ENCODE data around the gene SLC26A9.

SLC26A9 gene

GRCh38 chr1:205933671-205934618, 9.3 kb downstream of the SLC26A9 start:
- H3K27me3 ChIP-seq (replicated peaks; ENCODE audit: insufficient read depth, low read length): 0 out of 2 replicates have a peak, but pooled peaks cover 4% of the 10 kb centered on the region
- H3K9ac ChIP-seq (ENCODE audit: low read length): no peak overlapping the region
- no peaks in the 10 kb centered on the region for H3K9me2 ChIP-seq (replicated peaks; ENCODE audit: insufficient read depth, low read length)
- no peaks in the 10 kb centered on the region for H3K9me3 ChIP-seq (replicated peaks; ENCODE audit: insufficient read depth, low read length)
- no peaks in the 10 kb centered on the region for H4K20me1 ChIP-seq (ENCODE audit: insufficient read depth, low read length)
- no peaks in the 10 kb centered on the region for H3K4me1 ChIP-seq (ENCODE audit: low read length)
- no peak for TF ChIP-seq CTCF (IDR thresholded peaks at IDR 0.05; ENCODE audit: low read length)
- TF ChIP-seq EZH2 (optimal IDR thresholded peaks at IDR 0.05; ENCODE audit: low read depth, low read length): no peak
- no peak for TF ChIP-seq EZH2phosphoT487 (IDR thresholded peaks at IDR 0.05; ENCODE audit: low read length)
- H3K27ac ChIP-seq (ENCODE audit: low read length): no peak overlapping the region
- H3K36me3 ChIP-seq (replicated peaks; ENCODE audit: insufficient read depth, low read length): no peaks in the 10 kb centered on the region
- H3F3A ChIP-seq (ENCODE audit: insufficient read depth, low read length): no peaks in the 10 kb centered on the region
- H2AFZ ChIP-seq (ENCODE audit: low read length): no peak overlapping the region
- H3K79me2 ChIP-seq (ENCODE audit: low read length): no peaks in the 10 kb centered on the region
- no peak overlapping the region for H3K4me3 ChIP-seq (ENCODE audit: low read length)
- DNase-seq: no peak
- H3K4me2 ChIP-seq (ENCODE audit: low read depth, low read length): no peak overlapping the region

- no peak overlapping the region for H3K4me2 ChIP-seq (ENCODE audit: low read depth, low read length)
- H3K27me3 ChIP-seq (replicated peaks; ENCODE audit: insufficient read depth, low read length): 0 out of 2 replicates have a peak, but pooled peaks cover 4% of the 10 kb centered on the region
- TF ChIP-seq EZH2phosphoT487 (IDR thresholded peaks at IDR 0.05; ENCODE audit: low read length) (no peak), CTCF (IDR thresholded peaks at IDR 0.05; ENCODE audit: low read length) (no peak), EZH2 (optimal IDR thresholded peaks at IDR 0.05; ENCODE audit: low read depth, low read length) (no peak)
- H3K9ac ChIP-seq (ENCODE audit: low read length): no peak overlapping the region
- no peaks in the 10 kb centered on the region for H3K79me2 ChIP-seq (ENCODE audit: low read length)
- no peak overlapping the region for H3K27ac ChIP-seq (ENCODE audit: low read length)
- no peaks in the 10 kb centered on the region for H3F3A ChIP-seq (ENCODE audit: insufficient read depth, low read length)
- no peaks in the 10 kb centered on the region for H3K36me3 ChIP-seq (replicated peaks; ENCODE audit: insufficient read depth, low read length)
- no peaks in the 10 kb centered on the region for H3K4me1 ChIP-seq (ENCODE audit: low read length)
- no peaks in the 10 kb centered on the region for H3K9me2 ChIP-seq (replicated peaks; ENCODE audit: insufficient read depth, low read length)
- no peak for DNase-seq
- no peak overlapping the region for H2AFZ ChIP-seq (ENCODE audit: low read length)
- H4K20me1 ChIP-seq (ENCODE audit: insufficient read depth, low read length): no peaks in the 10 kb centered on the region
- no peak overlapping the region for H3K4me3 ChIP-seq (ENCODE audit: low read length)
- no peaks in the 10 kb centered on the region for H3K9me3 ChIP-seq (replicated peaks; ENCODE audit: insufficient read depth, low read length)
These were observed 10.5 kb downstream of the SLC26A9 start for GRCh38 chr1:205932776-205933175.

GRCh38 chr1:205930799-205931281, 12.4 kb downstream of the SLC26A9 start:
- H3K27me3 ChIP-seq (replicated peaks; ENCODE audit: insufficient read depth, low read length): 0 out of 2 replicates have a peak, but pooled peaks cover 4% of the 10 kb centered on the region
- H3K9me2 ChIP-seq (replicated peaks; ENCODE audit: insufficient read depth, low read length): no peaks in the 10 kb centered on the region

More at GRCh38 chr1:205930799-205931281, 12.4 kb downstream of the SLC26A9 start:
- H3K9ac ChIP-seq (ENCODE audit: low read length): no peak overlapping the region
- H3K4me3 ChIP-seq (ENCODE audit: low read length): no peak overlapping the region
- no peaks in the 10 kb centered on the region for H3K36me3 ChIP-seq (replicated peaks; ENCODE audit: insufficient read depth, low read length)
- H3F3A ChIP-seq (ENCODE audit: insufficient read depth, low read length): no peaks in the 10 kb centered on the region
- no peak for DNase-seq
- no peak overlapping the region for H3K27ac ChIP-seq (ENCODE audit: low read length)
- no peaks in the 10 kb centered on the region for H3K4me1 ChIP-seq (ENCODE audit: low read length)
- no peak overlapping the region for H3K4me2 ChIP-seq (ENCODE audit: low read depth, low read length)
- no peaks in the 10 kb centered on the region for H4K20me1 ChIP-seq (ENCODE audit: insufficient read depth, low read length)
- H3K79me2 ChIP-seq (ENCODE audit: low read length): no peaks in the 10 kb centered on the region
- no peaks in the 10 kb centered on the region for H3K9me3 ChIP-seq (replicated peaks; ENCODE audit: insufficient read depth, low read length)
- TF ChIP-seq CTCF (IDR thresholded peaks at IDR 0.05; ENCODE audit: low read length): no peak
- no peak for TF ChIP-seq EZH2phosphoT487 (IDR thresholded peaks at IDR 0.05; ENCODE audit: low read length)
- no peak overlapping the region for H2AFZ ChIP-seq (ENCODE audit: low read length)

Data from MM.1S (cell line).